ENCODE measurements around the gene SFRP5.

The SFRP5 gene

DNA sequence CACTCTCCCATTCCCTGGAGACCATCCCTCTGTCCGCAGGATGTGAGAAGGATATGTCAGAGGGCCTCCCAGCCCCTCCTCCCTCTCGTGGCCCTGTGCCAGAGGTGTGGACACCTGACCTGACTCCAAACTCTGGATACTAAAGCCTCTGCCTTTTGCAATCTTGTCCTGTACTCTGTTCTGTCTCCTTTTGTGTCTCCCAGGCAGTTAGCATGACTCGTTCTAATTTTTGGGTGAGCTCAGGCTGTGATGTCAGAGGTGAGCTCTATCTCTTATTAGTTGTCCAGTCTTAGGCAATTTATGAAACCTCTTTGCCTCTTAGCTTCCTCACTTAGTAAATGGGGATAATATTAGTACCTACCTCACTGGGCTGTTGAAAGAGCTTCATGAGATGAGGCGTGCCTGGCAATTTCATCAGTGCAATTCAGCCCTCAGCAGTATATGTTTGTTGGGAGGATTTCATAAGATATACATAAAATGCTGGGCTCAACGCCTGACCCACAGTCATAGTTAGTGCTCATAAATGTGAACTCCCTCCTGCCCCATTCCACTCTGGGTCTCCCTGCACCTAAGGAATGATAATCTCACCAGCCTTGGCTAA, 47.4 kb downstream of the SFRP5 start:
- Histone ChIP-seq H3K9me3 (no peaks in the 10 kb centered on the region), H3K36me3 (peaks cover 0 to 6% (median 1%) of the 10 kb centered on the region in 3 donors), H3K27me3 (no peaks in the 10 kb centered on the region), H3K4me3 (no peak overlapping the region), H3K27ac (peak overlapping the region in 1 of 2 donors; percentile 9), H3K4me1 (peaks cover 0 to 21% (median 9%) of the 10 kb centered on the region in 4 donors)
- intact Hi-C loops (cut with DNase I; ENCODE audit: low total_unique reads): no loop called here
- TF ChIP-seq, protein P1, sequence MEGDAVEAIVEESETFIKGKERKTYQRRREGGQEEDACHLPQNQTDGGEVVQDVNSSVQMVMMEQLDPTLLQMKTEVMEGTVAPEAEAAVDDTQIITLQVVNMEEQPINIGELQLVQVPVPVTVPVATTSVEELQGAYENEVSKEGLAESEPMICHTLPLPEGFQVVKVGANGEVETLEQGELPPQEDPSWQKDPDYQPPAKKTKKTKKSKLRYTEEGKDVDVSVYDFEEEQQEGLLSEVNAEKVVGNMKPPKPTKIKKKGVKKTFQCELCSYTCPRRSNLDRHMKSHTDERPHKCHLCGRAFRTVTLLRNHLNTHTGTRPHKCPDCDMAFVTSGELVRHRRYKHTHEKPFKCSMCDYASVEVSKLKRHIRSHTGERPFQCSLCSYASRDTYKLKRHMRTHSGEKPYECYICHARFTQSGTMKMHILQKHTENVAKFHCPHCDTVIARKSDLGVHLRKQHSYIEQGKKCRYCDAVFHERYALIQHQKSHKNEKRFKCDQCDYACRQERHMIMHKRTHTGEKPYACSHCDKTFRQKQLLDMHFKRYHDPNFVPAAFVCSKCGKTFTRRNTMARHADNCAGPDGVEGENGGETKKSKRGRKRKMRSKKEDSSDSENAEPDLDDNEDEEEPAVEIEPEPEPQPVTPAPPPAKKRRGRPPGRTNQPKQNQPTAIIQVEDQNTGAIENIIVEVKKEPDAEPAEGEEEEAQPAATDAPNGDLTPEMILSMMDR (IDR thresholded peaks at IDR 0.05): no peak
- no peak for DNase-seq

DNA sequence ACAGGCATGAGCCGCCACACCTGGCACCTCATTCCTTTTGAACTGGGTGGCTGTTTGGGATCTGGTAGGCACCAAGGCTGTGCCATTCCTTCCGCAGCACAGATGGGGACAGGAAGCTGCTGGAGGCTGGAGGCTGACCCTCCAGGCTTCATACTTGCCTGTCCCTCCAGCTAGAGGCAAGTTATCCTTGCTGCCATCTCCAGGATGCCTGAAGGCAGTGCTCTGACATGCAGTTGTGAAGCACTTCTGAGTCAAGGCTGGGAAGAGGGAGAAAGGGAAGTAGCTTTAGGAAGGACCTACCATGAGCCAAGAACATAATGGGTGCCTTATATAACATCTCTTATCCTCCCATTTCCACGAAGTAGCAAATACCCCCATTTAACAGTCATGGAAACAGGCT, 48.8 kb downstream of the SFRP5 start:
- TF ChIP-seq, protein P1 (IDR thresholded peaks at IDR 0.05): no peak
- Histone ChIP-seq H3K4me1 (peaks cover 8 to 36% (median 23%) of the 10 kb centered on the region in 4 donors), H3K27ac (no peak overlapping the region), H3K4me3 (no peak overlapping the region), H3K36me3 (peaks cover 10 to 13% (median 11%) of the 10 kb centered on the region in 3 donors), H3K9me3 (no peaks in the 10 kb centered on the region), H3K27me3 (no peaks in the 10 kb centered on the region)
- intact Hi-C loops (cut with DNase I; ENCODE audit: low total_unique reads): no loop called here
- DNase-seq: no peak

GRCh38 chr10:97721871-97722780, 49.7 kb downstream of the SFRP5 start:
- Histone ChIP-seq H3K36me3 (peaks cover 18 to 22% (median 18%) of the 10 kb centered on the region in 3 donors), H3K4me1 (peaks cover 8 to 41% (median 31%) of the 10 kb centered on the region in 4 donors), H3K27ac (peak overlapping the region in 1 of 2 donors; percentile 32), H3K27me3 (no peaks in the 10 kb centered on the region), H3K4me3 (no peak overlapping the region), H3K9me3 (no peaks in the 10 kb centered on the region)
- TF ChIP-seq, protein P1 (IDR thresholded peaks at IDR 0.05): no peak
- peak in 1 of 2 donors; percentile 38 for DNase-seq
- intact Hi-C loops (cut with DNase I; ENCODE audit: low total_unique reads): no loop called here

DNA sequence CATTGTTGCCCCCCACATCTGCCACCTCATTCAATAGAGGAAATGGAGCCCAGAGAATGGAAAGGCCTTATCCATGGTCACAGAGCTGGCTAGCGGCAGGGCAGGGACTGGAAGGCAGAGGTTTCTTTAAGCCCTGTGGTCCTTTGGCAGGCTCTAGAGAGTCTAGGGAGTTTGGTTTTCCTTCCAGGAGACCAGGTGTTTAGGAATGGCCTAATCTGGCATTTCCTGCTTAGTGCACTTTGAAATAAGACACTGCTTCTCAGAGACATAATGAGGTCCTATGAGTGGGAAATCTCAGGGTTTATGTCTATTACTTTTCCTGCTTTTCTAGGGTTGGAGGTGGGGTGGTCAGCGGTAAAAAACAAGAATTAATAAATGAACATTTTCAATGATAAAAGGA, 52.2 kb downstream of the SFRP5 start:
- H3K27ac ChIP-seq: peak overlapping the region; percentile 96 to 99
- H3K36me3 ChIP-seq: peaks cover 18 to 26% (median 20%) of the 10 kb centered on the region in 3 donors
- no peaks in the 10 kb centered on the region for H3K27me3 ChIP-seq
- DNase-seq: no peak
- peaks cover 8 to 54% (median 44%) of the 10 kb centered on the region in 4 donors for H3K4me1 ChIP-seq
- no peak overlapping the region for H3K4me3 ChIP-seq
- intact Hi-C loops (cut with DNase I; ENCODE audit: low total_unique reads): no loop called here
- no peaks in the 10 kb centered on the region for H3K9me3 ChIP-seq
- TF ChIP-seq, protein P1 (IDR thresholded peaks at IDR 0.05): no peak

DNA sequence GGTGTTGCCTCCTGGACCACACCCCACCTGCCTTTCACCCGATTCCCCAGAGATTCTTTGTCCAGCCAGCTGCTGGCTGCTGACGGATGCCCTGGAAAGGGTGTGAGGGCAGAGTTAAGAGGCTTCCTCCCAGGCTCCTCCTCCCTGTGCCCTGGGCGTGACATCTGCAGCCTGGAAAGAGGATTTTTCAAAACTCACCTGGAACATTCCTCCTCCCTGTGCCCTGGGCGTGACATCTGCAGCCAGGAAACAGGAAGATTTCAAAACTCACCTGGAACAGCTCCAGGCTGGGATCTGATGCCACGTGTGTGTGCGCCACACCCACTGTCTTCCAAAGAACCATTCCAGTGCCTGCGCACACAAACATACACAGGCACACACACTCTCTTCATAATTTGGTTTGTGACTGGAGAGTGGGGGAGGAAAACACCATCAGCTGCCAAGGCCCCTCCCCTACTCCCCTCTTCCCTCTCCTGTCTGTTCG, 53.1 kb downstream of the SFRP5 start:
- intact Hi-C loops (cut with DNase I; ENCODE audit: low total_unique reads): no loop called here
- no peak overlapping the region for H3K4me3 ChIP-seq
- TF ChIP-seq, protein P1 (IDR thresholded peaks at IDR 0.05): no peak
- peaks cover 8 to 54% (median 44%) of the 10 kb centered on the region in 4 donors for H3K4me1 ChIP-seq
- no peaks in the 10 kb centered on the region for H3K9me3 ChIP-seq
- DNase-seq: no peak
- peaks cover 18 to 26% (median 20%) of the 10 kb centered on the region in 3 donors for H3K36me3 ChIP-seq
- H3K27ac ChIP-seq: peak overlapping the region; percentile 96 to 99
- H3K27me3 ChIP-seq: no peaks in the 10 kb centered on the region
